K562 treated with DMSO at 1 percent for 12 hours (cell line): Measurements from ENCODE around the gene PCDHA7. TPM values are rescaled to one million over a fixed set of nuclear protein-coding genes. Genes with fewer than 3 reads are reported as not detected.

Experiments used
- total RNA-seq: library from RNA; unstranded; fragments of 300-600 nt; gene quantifications from 2 replicates; pipeline ENCODE4 v1.2.3, GENCODE V29; 2022; ENCODE audit not compliant: insufficient read depth

PCDHA7 gene
- total RNA-seq, 1 experiment from 2014 or later: not detected

Other genes starting within 250 kb of the PCDHA7 start
- 0.75 and 1.0 TPM in 2 replicates for gene CD14, start 201.1 kb upstream of the PCDHA7 start, total RNA-seq
- 13.5 and 15.1 TPM in 2 replicates for gene TMCO6, start 194.8 kb upstream of the PCDHA7 start, total RNA-seq
- 208 and 301 TPM in 2 replicates for gene NDUFA2, start 186.6 kb upstream of the PCDHA7 start, total RNA-seq
- 122 and 166 TPM in 2 replicates for gene IK, start 186.4 kb upstream of the PCDHA7 start, total RNA-seq
- 26.9 and 42.6 TPM in 2 replicates for gene WDR55, start 169.4 kb upstream of the PCDHA7 start, total RNA-seq
- gene DND1, start 160.7 kb upstream of the PCDHA7 start, total RNA-seq: 1.4 and 2.0 TPM in 2 replicates
- gene HARS1, start 142.9 kb upstream of the PCDHA7 start, total RNA-seq: 43.2 and 73.1 TPM in 2 replicates
- gene HARS2, start 142.8 kb upstream of the PCDHA7 start, total RNA-seq: 15.7 and 21.4 TPM in 2 replicates
- 42.5 and 46.1 TPM in 2 replicates for gene ZMAT2, start 133.8 kb upstream of the PCDHA7 start, total RNA-seq
- gene PCDHA1, start 48.1 kb upstream of the PCDHA7 start, total RNA-seq: not detected in 2 replicates
- not detected in 2 replicates for gene PCDHA2, start 39.4 kb upstream of the PCDHA7 start, total RNA-seq
- not detected in 2 replicates for gene PCDHA3, start 33.2 kb upstream of the PCDHA7 start, total RNA-seq
- not detected in 2 replicates for gene PCDHA4, start 27.2 kb upstream of the PCDHA7 start, total RNA-seq
- not detected in 2 replicates for gene PCDHA5, start 12.7 kb upstream of the PCDHA7 start, total RNA-seq
- gene PCDHA6, start 6.3 kb upstream of the PCDHA7 start, total RNA-seq: not detected in 2 replicates
- not detected in 2 replicates for gene PCDHA8, start 6.9 kb downstream of the PCDHA7 start, total RNA-seq
- not detected in 2 replicates for gene PCDHA9, start 14.1 kb downstream of the PCDHA7 start, total RNA-seq
- gene PCDHA10, start 21.6 kb downstream of the PCDHA7 start, total RNA-seq: not detected in 2 replicates
- gene PCDHA11, start 34.7 kb downstream of the PCDHA7 start, total RNA-seq: not detected in 2 replicates
- gene PCDHA12, start 41.0 kb downstream of the PCDHA7 start, total RNA-seq: not detected in 2 replicates
- gene PCDHA13, start 47.9 kb downstream of the PCDHA7 start, total RNA-seq: not detected in 2 replicates
- not detected in 2 replicates for gene PCDHAC1, start 92.0 kb downstream of the PCDHA7 start, total RNA-seq
- gene PCDHAC2, start 132.2 kb downstream of the PCDHA7 start, total RNA-seq: not detected in 2 replicates
- gene PCDHB1, start 217.1 kb downstream of the PCDHA7 start, total RNA-seq: not detected in 2 replicates